ENCODE measurements around the gene RUVBL1.

RUVBL1 gene

GRCh38 chr3:128083980-128084674 lies 39.5 kb downstream of the RUVBL1 start:
- Mint-ChIP-seq H3K27me3 (no peaks in the 10 kb centered on the region), H3K4me3 (no peak overlapping the region), H3K9me3 (no peaks in the 10 kb centered on the region), H3K36me3 (peaks cover 32% of the 10 kb centered on the region), H3K4me1 (no peaks in the 10 kb centered on the region), H3K27ac (no peak overlapping the region)
- CTCF ChIA-PET: no interaction called here
- no peak for DNase-seq

- no peak overlapping the region for H3K27ac Mint-ChIP-seq
Measured at GRCh38 chr3:128083396-128083795, 40.2 kb downstream of the RUVBL1 start.

GRCh38 chr3:128082546-128082945 lies 41.1 kb downstream of the RUVBL1 start:
- Mint-ChIP-seq H3K36me3 (peaks cover 34% of the 10 kb centered on the region), H3K27me3 (peaks cover 6% of the 10 kb centered on the region)
- CTCF ChIA-PET: interaction anchor here (1.3 kb wide), 1 partner anchor 51 kb away, joined by 3 read pairs; no protein-coding TSS in a partner anchor

More at GRCh38 chr3:128083396-128083795, 40.2 kb downstream of the RUVBL1 start:
- Mint-ChIP-seq H3K4me1 (no peaks in the 10 kb centered on the region), H3K36me3 (peaks cover 32% of the 10 kb centered on the region), H3K4me3 (no peak overlapping the region), H3K9me3 (no peaks in the 10 kb centered on the region), H3K27me3 (no peaks in the 10 kb centered on the region)
- no peak for DNase-seq
- CTCF ChIA-PET: interaction anchor here (0.9 kb wide), 1 partner anchor 16 kb away, joined by 3 read pairs; no protein-coding TSS in a partner anchor

GRCh38 chr3:128081846-128082245 lies 41.8 kb downstream of the RUVBL1 start:
- H3K27ac Mint-ChIP-seq: no peak overlapping the region
- peaks cover 11% of the 10 kb centered on the region for H3K27me3 Mint-ChIP-seq
- H3K9me3 Mint-ChIP-seq: no peaks in the 10 kb centered on the region
- no peak overlapping the region for H3K4me3 Mint-ChIP-seq
- peaks cover 30% of the 10 kb centered on the region for H3K36me3 Mint-ChIP-seq
- H3K4me1 Mint-ChIP-seq: no peaks in the 10 kb centered on the region
- no peak for DNase-seq
- CTCF ChIA-PET: interaction anchor here (0.9 to 1.3 kb wide), 2 partner anchors 13 to 52 kb away, joined by 3 to 7 read pairs; no protein-coding TSS in a partner anchor

More at GRCh38 chr3:128082546-128082945, 41.1 kb downstream of the RUVBL1 start:
- Mint-ChIP-seq H3K9me3 (no peaks in the 10 kb centered on the region), H3K4me1 (no peaks in the 10 kb centered on the region), H3K27ac (no peak overlapping the region), H3K4me3 (no peak overlapping the region)
- no peak for DNase-seq

GRCh38 chr3:128081226-128081625 lies 42.4 kb downstream of the RUVBL1 start:
- no peak overlapping the region for H3K4me3 Mint-ChIP-seq
- CTCF ChIA-PET: interaction anchor here (0.9 kb wide), 1 partner anchor 14 kb away, joined by 7 read pairs; no protein-coding TSS in a partner anchor
- H3K27me3 Mint-ChIP-seq: peaks cover 18% of the 10 kb centered on the region
- H3K4me1 Mint-ChIP-seq: peaks cover 6% of the 10 kb centered on the region
- peaks cover 30% of the 10 kb centered on the region for H3K36me3 Mint-ChIP-seq
- no peak for DNase-seq
- no peaks in the 10 kb centered on the region for H3K9me3 Mint-ChIP-seq
- H3K27ac Mint-ChIP-seq: no peak overlapping the region

- H3K27me3 Mint-ChIP-seq: peaks cover 25% of the 10 kb centered on the region
- CTCF ChIA-PET: interaction anchor here (1.1 kb wide), 1 partner anchor 401 kb away, joined by 3 read pairs; no protein-coding TSS in a partner anchor
- no peaks in the 10 kb centered on the region for H3K9me3 Mint-ChIP-seq
- no peak overlapping the region for H3K27ac Mint-ChIP-seq
- H3K36me3 Mint-ChIP-seq: peaks cover 29% of the 10 kb centered on the region
- peaks cover 10% of the 10 kb centered on the region for H3K4me1 Mint-ChIP-seq
- H3K4me3 Mint-ChIP-seq: no peak overlapping the region
- DNase-seq: no peak
Measured at GRCh38 chr3:128080323-128081080, 43.1 kb downstream of the RUVBL1 start.

GRCh38 chr3:128079823-128080222 lies 43.8 kb downstream of the RUVBL1 start:
- Mint-ChIP-seq H3K27me3 (peaks cover 25% of the 10 kb centered on the region), H3K36me3 (peaks cover 26% of the 10 kb centered on the region), H3K4me3 (no peak overlapping the region), H3K27ac (no peak overlapping the region), H3K4me1 (peaks cover 15% of the 10 kb centered on the region), H3K9me3 (no peaks in the 10 kb centered on the region)
- CTCF ChIA-PET: interaction anchor here (1.1 kb wide), 1 partner anchor 402 kb away, joined by 3 read pairs; no protein-coding TSS in a partner anchor
- DNase-seq: no peak

- Mint-ChIP-seq H3K36me3 (peaks cover 21% of the 10 kb centered on the region), H3K4me1 (peaks cover 16% of the 10 kb centered on the region), H3K4me3 (no peak overlapping the region), H3K9me3 (no peaks in the 10 kb centered on the region), H3K27me3 (peaks cover 25% of the 10 kb centered on the region), H3K27ac (no peak overlapping the region)
- CTCF ChIA-PET: interaction anchor here (0.8 to 1.1 kb wide), 2 partner anchors 403 to 530 kb away, joined by 3 to 4 read pairs; no protein-coding TSS in a partner anchor
- DNase-seq: no peak
Measured at GRCh38 chr3:128078875-128079274, 44.7 kb downstream of the RUVBL1 start.

- H3K27ac Mint-ChIP-seq: no peak overlapping the region
- peaks cover 16% of the 10 kb centered on the region for H3K4me1 Mint-ChIP-seq
- CTCF ChIA-PET: interaction anchor here (0.7 kb wide), 1 partner anchor 52 kb away, joined by 3 read pairs; no protein-coding TSS in a partner anchor
- H3K36me3 Mint-ChIP-seq: peaks cover 21% of the 10 kb centered on the region
- DNase-seq: no peak
- no peaks in the 10 kb centered on the region for H3K9me3 Mint-ChIP-seq
- H3K27me3 Mint-ChIP-seq: peaks cover 25% of the 10 kb centered on the region
- no peak overlapping the region for H3K4me3 Mint-ChIP-seq
Measured at GRCh38 chr3:128078322-128078721, 45.3 kb downstream of the RUVBL1 start.

- H3K27ac Mint-ChIP-seq: no peak overlapping the region
- peaks cover 16% of the 10 kb centered on the region for H3K4me1 Mint-ChIP-seq
- no peak overlapping the region for H3K4me3 Mint-ChIP-seq
- no peak for DNase-seq
- H3K9me3 Mint-ChIP-seq: no peaks in the 10 kb centered on the region
- H3K27me3 Mint-ChIP-seq: peaks cover 25% of the 10 kb centered on the region
- H3K36me3 Mint-ChIP-seq: peaks cover 15% of the 10 kb centered on the region
- CTCF ChIA-PET: interaction anchor here (0.7 to 2.1 kb wide), 3 partner anchors 9 to 52 kb away, joined by 3 to 7 read pairs (median 3); no protein-coding TSS in a partner anchor
Measured at GRCh38 chr3:128077665-128078064, 45.9 kb downstream of the RUVBL1 start.

- Mint-ChIP-seq H3K36me3 (peaks cover 15% of the 10 kb centered on the region), H3K4me3 (no peak overlapping the region), H3K4me1 (peaks cover 16% of the 10 kb centered on the region), H3K9me3 (no peaks in the 10 kb centered on the region), H3K27ac (no peak overlapping the region), H3K27me3 (peaks cover 25% of the 10 kb centered on the region)
- DNase-seq: no peak
- CTCF ChIA-PET: interaction anchor here (0.7 to 2.1 kb wide), 3 partner anchors 8 to 57 kb away, joined by 3 to 15 read pairs (median 7); no protein-coding TSS in a partner anchor
Measured at GRCh38 chr3:128077202-128077624, 46.4 kb downstream of the RUVBL1 start.

GRCh38 chr3:128076483-128077201 lies 47.0 kb downstream of the RUVBL1 start:
- no peak overlapping the region for H3K27ac Mint-ChIP-seq
- peaks cover 16% of the 10 kb centered on the region for H3K4me1 Mint-ChIP-seq
- DNase-seq: peak; percentile 55
- H3K9me3 Mint-ChIP-seq: no peaks in the 10 kb centered on the region
- peaks cover 13% of the 10 kb centered on the region for H3K36me3 Mint-ChIP-seq
- H3K27me3 Mint-ChIP-seq: peaks cover 25% of the 10 kb centered on the region
- peak overlapping the region; percentile 47 for H3K4me3 Mint-ChIP-seq
- CTCF ChIA-PET: interaction anchor here (0.7 to 2.1 kb wide), 3 partner anchors 10 to 57 kb away, joined by 3 to 15 read pairs (median 7); no protein-coding TSS in a partner anchor
